ENCODE results near the gene LRTM1.

DNA sequence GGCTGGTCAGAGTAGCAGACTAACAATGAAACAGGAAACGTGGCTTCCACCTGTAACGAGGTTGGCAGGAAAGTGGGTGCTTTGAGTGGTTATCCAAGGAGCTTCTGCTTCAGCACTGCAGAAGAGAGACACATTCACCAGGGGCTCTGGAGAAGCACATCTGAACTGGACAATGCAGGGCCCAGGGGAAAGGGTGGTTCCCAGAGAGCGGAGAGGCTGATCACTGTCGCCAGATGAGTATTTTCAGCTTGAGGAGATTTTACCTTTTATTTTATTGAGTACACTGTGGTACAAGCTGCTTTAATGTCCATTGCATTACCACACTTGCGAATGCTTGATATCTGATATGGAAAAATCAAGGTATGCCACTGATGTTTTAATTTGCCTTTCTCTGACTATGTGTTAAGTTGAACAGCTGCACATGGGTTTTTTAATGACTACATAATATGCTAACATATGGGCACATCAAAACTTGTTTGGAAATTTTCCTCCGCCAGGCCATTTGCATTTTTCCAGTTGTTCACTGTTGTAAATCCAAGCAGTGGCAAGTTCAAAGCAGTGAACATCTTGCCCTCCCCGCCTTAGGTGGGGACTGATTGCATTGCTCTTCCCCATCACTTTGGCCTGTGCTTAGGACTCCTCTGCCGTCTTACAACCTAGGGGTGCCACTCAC, 52.1 kb downstream of the LRTM1 start:
- TF ChIP-seq CEBPB (IDR thresholded peaks at IDR 0.05; ENCODE audit: low read depth) (no peak), YY1 (IDR thresholded peaks at IDR 0.05; ENCODE audit: extremely low read depth, insufficient replicate concordance, low read depth, low read length) (no peak), EZH2phosphoT487 (IDR thresholded peaks at IDR 0.05; ENCODE audit: borderline replicate concordance) (no peak), POLR2A (IDR thresholded peaks at IDR 0.05; ENCODE audit: borderline replicate concordance, extremely low read depth, insufficient read depth, insufficient read length) (no peak), EZH2 (IDR thresholded peaks at IDR 0.05) (no peak)

Data from HCT116 (cell line).